Stimulated activated CD8-positive, alpha-beta memory T cell treated with anti-CD3 and anti-CD28 coated beads, Interleukin-4, amount 100 ng/mL, for 4 hours (primary cell): ENCODE measurements around the gene CAMK2D.
"Not testable (repeated sequence)": the region's sequence is repeated elsewhere in the genome, so short reads cannot be mapped to it uniquely, and the experiment has no call there.

Experiments used
- DNase-seq, 2 donors: peaks; one replicate each; pipeline ENCODE4 v3.0.0-alpha.2; 2020; ENCODE audit warnings: low read depth in 2 of 2, low spot score in 1 of 2

Gene CAMK2D

DNA sequence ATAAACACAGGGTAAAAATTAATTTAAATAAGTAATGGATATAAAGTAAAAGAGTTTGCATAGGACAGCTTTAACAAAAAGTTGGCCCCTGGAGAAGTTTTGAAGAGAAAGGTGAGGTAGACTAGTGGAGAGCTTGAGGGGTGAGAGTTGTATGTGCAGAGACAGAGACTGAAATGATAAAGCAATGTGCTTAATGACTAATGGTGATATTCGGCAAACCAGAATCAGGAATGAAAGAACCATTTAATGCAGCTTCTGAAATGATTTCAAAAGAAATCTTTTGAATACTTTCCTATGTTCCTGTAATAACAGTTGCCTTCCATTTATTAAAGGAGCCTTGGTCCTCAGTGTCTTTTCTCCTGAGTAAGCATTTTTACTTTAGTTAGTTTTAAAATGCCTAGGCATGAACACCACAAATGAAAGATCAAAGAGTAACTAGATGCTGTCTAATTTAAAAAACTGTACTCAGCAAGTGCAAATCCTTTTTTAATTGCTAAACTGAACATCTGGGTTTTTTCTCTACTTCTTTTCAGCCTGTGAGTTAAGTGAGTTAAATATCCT, 28.5 kb downstream of the CAMK2D start:
- no peak for DNase-seq

DNA sequence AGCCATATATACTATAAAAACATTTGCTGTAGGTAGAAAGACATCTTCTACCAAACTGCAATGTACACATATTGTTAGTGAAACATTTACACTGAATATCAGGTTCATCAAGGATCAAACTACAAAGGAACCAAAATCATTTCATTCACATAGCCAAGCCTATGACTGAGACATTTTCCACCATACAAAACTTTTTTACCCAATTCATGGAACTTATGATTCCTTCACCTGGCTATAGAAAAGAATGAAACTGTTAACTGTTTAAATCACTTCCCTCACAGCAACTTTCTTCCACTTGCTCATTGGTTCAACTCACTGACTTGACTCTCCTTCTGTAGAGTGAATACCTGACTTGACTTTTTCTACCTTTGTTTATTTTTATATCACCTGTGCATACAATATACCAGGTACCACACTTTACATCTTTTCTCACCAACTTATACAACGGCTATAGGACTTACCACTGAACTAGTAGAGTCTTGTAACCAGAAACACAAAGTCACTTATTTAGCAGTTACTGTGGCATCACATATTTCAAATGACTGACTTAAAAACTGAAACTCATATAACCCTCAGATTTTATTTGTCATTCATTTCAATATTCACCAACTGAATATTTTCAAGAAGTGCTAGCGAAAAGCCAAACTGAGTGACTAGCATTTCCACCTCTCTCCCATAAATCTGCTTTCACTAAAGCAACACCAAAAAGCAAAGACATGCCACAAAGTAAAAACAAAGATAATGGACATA, 30.9 kb downstream of the CAMK2D start:
- DNase-seq, result no peak

DNA sequence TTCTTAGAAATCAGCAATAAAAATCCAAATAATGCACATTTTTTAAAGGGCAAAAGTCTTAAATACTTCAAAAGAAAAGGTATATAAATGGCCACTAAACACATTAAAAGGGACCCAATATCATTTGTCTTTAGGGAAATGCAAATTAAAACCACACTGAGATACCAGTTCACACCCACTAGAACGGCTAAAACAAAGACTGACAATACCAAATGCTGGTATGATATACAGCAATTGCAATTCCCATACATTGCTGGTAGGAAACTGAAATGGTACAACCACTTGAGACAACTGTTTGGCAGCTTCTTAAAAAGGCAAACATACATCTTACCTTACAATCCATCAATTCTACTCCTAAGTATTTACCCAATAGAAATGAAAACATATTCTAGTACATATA, 33.7 kb downstream of the CAMK2D start:
- no peak for DNase-seq

DNA sequence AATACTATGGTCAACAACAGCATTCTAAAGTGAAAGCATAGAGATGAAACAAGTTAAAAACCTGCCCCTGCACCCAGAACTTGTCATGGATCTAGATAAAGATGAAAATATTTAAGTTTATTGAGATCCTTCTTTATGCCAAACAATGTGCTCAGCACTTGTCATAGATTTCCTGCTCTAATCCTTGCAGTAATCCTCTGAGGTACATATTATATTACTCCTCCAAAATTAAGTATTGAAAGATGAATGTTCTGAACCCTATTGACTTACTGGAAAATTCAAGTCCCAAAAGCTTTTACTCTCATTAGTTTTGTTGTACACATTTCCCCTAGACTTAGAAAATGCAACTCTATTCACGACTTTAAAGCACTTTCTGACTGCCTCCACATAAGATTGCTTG, 35.6 kb downstream of the CAMK2D start:
- DNase-seq, result no peak

DNA sequence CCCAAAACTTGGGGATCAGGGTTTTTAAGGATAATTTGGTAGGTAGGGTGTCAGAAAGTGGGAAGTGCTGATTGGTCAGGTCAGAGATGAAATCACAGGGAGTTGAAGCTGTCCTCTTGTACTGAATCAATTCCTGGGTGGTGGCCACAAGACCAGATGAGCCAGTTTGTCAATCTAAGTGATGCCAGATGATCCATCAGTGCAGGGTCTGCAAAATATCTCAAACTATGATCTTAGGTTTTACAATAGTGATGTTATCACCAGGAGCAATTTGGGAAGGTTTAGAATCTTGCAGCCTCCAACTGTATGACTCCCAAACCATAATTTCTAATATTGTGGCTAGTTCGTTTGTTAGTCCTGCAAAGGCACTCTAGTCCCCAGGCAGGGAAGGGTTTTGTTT, 43.3 kb downstream of the CAMK2D start:
- no peak for DNase-seq

DNA sequence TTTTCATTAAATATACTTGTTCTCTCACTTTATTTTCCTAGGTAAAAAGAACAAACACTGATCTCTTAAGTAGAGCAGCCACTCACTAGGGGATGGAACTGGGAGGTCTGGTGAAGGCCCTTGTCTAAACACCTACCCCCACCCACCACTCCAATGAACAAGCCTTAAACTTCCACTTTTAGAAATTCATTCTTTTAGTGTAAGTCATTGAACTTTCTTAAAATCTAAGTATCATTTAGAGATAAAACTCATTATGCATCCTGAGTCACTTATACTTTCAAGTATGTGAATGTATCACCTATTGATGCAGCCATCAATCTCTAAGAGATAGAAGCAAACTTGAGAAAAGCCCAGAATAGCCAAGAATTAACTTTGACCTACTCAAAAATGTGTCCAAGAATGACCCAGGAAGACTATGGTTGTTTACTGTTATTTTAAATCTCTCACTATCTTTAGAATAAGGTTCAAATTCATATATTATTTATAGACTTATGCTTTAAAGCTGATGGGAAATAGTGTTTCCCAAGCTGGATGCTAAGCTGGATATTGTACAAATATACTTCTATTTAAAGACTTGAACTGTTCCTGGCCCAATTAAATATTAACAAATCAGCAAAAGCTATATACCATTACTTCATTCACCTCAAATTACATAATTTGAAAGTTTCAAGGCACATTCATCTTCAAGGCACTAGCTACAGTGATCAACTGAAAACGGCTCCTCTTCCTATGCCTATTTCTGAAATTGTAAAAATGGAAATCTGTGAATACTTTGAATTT, 49.5 kb downstream of the CAMK2D start:
- no peak for DNase-seq

DNA sequence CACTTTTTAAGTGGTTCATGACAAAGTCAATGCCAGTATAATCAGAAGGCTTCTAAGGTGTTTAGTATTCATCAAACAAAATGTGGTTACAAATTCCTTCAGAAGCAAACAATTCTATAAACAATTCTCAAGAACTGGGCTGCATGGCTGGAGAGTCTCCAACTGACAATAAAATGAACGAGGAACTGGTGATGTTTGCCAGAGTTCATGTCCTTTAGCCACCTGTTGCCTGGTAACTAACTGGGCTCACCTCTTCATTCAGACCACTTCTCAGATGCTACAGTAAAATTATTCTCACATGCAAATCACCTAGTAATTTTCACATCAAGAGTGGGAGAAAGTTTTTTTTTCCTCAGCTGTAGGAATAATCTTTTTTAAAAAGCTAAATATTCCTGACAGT, 53.3 kb downstream of the CAMK2D start:
- DNase-seq, result no peak

DNA sequence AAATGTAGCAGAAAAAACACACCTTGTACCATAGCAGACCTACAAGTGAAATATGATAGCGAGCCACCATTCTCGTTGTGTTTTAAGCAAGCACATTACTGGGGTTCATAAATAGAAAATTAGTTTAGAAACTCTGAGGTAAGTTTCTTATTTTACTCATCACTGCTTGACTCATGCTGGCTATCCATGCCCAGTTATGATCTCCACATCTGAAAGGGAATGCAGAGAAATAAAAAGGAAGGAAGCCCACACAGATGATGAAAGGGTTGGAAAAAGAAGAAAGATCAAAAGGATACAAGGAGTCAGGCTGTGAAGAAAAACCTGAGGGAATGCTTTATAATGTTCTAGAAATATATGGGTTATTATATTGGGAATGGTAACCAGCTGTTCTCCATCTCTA, 54.5 kb downstream of the CAMK2D start:
- no peak for DNase-seq

DNA sequence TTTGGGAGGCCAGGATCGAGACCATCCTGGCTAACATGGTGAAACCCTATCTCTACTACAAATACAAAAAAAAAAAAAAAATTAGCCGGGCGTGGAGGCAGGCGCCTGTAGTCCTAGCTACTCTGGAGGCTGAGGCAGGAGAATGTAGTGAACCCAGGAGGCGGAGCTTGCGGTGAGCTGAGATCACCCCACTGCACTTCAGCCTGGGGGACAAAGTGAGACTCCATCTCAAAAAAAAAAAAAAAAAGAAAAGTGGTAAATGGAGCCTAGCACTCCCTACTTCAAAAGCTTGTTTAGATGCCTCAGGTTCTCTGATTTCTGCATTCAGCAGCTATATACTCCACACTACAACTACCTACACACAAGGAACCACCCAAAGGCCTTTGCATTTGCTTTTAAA, 56.4 kb downstream of the CAMK2D start:
- DNase-seq, result not testable (repeated sequence)

DNA sequence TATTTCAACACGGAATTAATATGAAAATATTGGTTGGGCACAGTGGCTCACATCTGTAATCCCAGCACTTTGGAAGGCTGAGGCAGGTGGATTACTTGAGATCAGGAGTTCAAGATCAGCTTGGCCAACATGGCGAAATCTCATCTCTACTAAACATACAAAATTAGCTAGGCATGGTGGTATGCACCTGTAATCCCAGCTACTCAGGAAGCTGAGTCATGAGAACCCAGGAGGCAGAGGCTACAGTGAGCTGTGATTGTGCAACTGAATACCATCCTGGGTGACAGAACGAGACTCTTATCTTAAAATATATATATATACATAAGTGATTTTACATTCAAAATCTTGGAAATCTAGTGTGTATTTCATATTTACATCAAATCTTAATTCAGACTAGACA, 58.9 kb downstream of the CAMK2D start:
- DNase-seq, result not testable (repeated sequence)

DNA sequence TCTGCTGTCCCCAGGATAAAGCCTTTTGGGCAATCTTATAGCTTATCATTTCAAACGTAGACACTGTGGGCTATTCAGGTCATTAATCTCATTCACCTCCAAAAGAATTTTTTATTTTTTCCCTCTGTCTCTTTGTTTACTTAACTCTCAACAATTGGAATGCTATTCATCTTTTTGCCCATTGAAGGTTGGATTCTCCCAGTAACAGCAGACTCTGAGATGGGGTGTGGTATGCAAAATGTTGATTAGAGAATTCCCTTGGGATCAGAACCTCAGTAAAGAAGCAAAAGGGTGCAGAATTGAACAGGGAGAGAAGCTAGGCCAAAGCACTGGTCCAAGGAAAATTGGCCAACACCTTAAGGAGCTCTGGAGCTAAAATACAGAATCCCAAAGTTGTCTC, 60.4 kb downstream of the CAMK2D start:
- no peak for DNase-seq

DNA sequence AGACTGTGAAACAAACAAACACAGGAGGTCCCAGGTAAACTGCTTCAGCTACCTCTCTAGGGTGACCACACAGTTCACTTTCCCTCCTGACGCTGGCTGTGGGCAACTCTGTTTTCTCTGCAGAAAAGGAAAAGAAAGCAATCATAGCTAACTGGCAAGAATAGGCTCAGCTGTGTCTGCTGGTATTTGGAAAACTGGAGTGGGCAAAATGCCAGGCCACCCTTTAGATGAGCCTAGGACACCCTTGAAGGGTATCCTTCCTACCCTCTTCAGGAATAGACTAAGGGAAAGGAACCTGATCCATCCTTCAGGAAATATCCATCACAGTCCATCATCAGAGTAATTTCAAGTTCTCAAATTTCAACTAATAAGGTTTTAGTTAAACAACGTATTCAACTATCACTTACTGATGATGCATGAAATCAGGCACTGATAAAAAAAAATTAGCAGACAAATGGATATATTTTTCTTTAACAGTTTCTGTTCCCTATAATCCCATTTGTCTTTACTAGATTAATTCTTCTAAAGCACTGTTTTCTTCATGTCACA, 60.9 kb downstream of the CAMK2D start:
- DNase-seq, result no peak

DNA sequence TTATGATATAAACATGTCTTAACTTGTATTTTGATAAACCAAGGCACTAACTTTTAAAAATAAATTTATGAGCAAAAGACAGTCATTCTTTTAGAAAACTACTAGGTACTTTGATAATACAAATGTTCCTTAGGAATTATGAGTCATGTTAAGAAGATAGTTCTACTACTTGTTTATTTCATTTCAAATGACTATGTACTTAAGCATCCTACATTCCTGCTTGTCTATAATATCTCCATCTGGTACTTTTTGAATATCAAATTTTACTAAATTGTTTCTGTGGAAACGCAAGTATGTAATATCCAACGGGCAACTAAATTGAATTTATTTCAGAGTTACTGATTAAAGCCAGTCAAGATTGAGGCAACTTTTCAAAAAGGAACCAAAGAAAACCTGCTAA, 61.8 kb downstream of the CAMK2D start:
- no peak for DNase-seq

DNA sequence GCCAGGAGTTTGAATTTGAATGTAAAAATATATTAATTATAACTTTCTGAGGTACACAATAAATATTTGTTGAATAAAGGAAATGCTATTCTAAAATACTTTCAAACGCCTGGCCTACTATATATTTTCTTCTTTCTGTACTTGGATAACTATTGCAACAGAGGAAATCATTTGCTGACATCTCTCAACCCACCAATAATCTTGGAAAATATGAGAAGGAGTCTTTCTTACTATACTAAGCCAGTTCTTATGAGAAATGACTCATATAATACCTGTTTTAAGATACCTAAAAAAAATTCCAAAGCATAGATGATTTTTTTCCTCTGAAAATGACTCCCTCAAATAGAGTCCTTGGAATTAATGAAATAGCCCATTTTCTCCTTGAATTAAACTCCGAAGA, 64.1 kb downstream of the CAMK2D start:
- DNase-seq, result no peak

DNA sequence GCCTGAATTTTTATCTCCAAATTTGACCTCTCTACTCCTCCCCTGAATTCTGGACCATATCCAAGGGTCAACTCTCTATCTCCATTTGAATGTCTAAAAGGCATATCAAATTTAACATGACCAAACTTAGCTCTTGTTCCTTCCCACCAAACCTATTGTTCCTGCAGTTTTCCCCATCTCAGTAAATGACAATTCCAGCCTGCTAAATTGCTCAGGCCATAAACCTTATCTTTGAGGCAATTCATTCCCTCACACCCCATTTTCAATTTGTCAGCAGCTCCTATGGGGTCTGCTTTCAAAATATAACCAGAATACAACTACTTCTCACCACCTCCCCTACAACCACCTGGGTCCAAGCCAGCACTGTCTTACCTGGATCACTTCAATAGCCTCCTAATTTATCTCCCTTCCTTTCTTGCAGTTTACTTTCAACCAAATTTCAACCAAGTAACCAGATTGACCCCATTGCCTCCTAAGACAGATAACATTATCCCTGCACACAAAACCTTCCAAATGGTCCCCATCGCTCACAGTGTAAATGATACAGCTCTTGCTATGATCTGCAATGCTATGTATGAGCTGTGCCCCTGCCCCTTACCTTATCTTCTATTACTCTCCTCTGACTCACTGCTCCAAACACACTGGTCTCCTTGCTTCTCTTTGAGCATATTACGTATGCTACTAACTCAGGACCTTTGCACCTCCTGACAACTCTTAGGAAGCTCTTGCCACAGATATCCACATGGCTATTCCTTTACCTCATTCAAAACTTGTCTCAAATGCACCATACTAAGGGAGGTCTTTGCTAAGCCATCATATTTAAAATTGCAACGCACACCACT, 66.0 kb downstream of the CAMK2D start:
- DNase-seq, result no peak

DNA sequence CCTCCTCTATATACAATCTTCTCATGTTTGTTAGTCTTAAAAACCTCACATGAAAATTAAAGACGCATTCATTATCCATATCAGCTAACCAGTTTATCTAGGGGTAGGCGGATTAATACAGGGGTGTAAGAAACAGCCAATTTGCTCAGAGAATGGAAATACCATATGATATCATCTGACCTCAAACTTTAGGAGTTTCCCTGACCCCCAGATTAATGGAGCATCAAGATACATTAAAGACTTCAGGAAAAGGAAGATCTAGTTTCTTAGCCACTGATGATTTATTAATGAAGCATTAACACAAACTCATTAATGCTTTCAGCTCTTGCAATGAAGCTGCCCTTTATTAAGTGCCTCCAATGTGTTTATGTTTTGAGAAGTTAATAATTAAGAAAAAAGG, 67.5 kb downstream of the CAMK2D start:
- no peak for DNase-seq

DNA sequence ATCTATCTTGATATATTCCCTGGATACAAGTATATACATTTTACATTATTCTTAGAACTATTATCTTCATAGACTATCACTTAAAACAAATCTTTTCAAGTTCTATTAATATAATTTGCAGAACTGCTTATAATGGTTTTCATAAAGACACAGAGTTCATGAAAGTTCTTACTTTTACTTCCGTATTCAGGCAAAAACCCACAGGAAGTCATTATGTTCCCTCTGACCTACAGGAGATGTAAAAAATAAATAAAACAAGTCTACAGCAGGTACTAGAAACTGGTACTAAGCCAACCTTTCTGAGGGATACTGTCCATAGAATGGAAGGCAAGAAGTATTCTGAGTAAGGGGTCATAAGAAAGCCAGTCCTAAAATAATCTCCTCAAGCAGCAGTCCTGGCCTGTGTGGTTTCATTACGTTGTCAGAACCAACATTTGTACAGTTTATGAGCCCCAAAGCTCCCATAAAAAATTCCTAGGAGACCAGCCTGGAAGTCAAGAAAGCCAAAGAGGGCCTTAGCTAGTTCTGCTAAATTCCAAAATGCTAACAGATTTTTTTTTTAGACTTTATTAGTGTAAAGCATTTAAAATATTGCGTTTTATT, 68.6 kb downstream of the CAMK2D start:
- no peak for DNase-seq

DNA sequence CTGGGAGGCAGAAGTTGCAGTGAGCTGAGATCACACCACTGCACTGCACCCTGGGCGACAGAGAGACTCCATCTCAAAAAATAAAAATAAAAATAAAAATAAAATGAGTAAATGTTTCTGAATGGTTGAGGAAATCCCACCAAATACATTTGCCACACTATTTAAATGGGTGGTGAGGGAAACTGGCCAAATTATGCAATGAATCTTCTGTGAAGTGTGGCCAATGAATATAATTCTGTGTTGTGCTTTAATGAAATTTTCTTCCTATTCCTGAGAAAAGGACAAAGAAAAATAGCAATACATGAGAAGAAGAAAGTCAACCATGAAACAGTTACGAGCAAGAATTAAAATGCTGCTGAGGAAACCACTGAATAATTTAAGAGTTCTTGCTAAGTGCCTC, 69.9 kb downstream of the CAMK2D start:
- no peak for DNase-seq

DNA sequence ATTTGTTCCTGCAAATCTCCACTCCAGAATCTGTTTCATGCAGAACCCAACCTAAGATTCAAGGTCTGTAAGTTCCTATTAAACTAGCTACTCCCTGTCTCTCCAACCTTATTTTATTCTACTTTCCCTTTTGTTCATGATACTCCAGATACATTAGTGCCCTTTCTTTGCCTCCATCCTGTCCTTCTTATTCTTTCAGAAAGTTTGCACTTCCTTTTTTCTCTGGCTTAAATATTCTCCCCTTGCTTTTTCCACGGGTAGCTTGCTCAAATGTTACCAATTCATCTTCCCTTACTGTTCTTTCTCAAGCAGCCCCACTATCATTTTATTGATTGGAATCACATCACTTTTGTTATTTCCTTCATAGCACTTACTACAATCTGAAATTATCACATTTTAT, 72.1 kb downstream of the CAMK2D start:
- no peak for DNase-seq

DNA sequence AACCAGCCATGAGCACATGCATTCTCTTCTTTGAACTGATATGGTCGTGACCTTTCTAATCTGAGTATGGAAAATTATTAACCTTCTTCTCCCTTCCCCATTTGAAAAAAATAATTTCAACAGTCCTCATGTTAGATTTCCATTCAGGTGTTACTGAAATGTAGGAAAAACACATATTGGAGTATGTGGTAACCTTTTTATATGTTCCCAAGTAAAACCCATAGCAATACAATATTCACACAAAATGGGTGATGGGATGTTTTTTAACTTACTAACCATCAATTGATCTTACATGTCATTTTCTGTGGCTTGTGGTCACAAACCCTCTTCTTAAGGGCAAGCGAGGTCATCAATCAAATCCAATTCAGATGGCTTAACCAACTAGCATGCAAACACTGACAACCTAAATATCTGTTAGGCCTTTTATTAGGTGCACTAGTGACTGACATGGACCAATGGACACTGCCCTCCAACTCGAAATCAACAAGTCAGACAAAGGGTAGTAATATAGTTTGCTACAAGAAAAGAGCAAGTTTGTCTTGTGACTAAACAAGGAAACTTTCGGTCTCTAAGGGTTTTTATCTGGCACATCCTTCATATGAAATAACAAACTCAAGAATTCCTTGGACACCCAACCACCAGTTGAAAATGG, 74.3 kb downstream of the CAMK2D start:
- no peak for DNase-seq
